SK-N-SH (cell line): ENCODE data around the gene ZNF521. TPM values are rescaled to one million over a fixed set of nuclear protein-coding genes. Genes with fewer than 3 reads are reported as not detected.

Source experiments
- CTCF ChIA-PET: fragments of 300-600, 350-600 bp; formaldehyde crosslinking; extraction: SDS; loops from one replicate; lab custom pipeline; 2021; lab: Yijun Ruan, JAX
- POLR2A ChIA-PET: fragments of 350-600 bp; sonication (Branson Sonifier 250); formaldehyde crosslinking; extraction: SDS; loops from one replicate; lab custom pipeline; 2020; ENCODE audit warnings: antibody characterized with exemption, inconsistent platforms; lab: Yijun Ruan, JAX
- DNase-seq: peaks from one replicate; pipeline ENCODE4 v3.0.0; 2012
- H2AFZ ChIP-seq: fragments of 200-600 bp; sonication (generic); 2 replicates; pipeline ENCODE4 v1.8.1; 2016; ENCODE audit warnings: antibody characterized with exemption, mild to moderate bottlenecking, low read depth
- H3F3A ChIP-seq: fragments of 200-600 bp; sonication (generic); replicated peaks from 2 replicates; pipeline ENCODE3; 2016; ENCODE audit warnings: antibody characterized with exemption, mild to moderate bottlenecking; ENCODE audit not compliant: insufficient read depth
- H3K27ac ChIP-seq, 2 experiments: fragments of 200-500 bp in 1 of 2; fragments of 200-600 bp in 1 of 2; sonication (Bioruptor generic) in 1 of 2; sonication (generic), shearing (Covaris generic) in 1 of 2; 2 replicates each; pipeline versions ENCODE4 v1.5.1 to v1.6.1; 2014 to 2016; ENCODE audit warnings: low read depth in 2 of 2, inconsistent platforms in 1 of 2, low read length in 1 of 2, mild to moderate bottlenecking in 1 of 2, mixed read lengths in 1 of 2
- H3K27me3 ChIP-seq: fragments of 200-600 bp; sonication (generic), shearing (Covaris generic); 2 replicates; pipeline ENCODE4 v1.6.1; 2016; ENCODE audit warnings: mixed run types; ENCODE audit not compliant: insufficient read depth
- H3K36me3 ChIP-seq, 2 experiments: fragments of 200-500 bp in 1 of 2; fragments of 200-600 bp in 1 of 2; sonication (Bioruptor generic) in 1 of 2; sonication (generic) in 1 of 2; replicated peaks in 1 of 2; 2 replicates each; pipeline versions ENCODE3 to v1.5.1; 2014 to 2016; ENCODE audit warnings: low read length in 1 of 2, mild to moderate bottlenecking in 1 of 2; ENCODE audit not compliant: insufficient read depth in 2 of 2, control insufficient read depth in 1 of 2
- H3K4me1 ChIP-seq, 2 experiments: fragments of 200-500 bp in 1 of 2; fragments of 200-600 bp in 1 of 2; sonication (Bioruptor generic) in 1 of 2; sonication (generic), shearing (Covaris generic) in 1 of 2; 2 replicates each; pipeline versions ENCODE4 v1.5.1 to v1.6.1; 2014 to 2016; ENCODE audit warnings: low read depth in 1 of 2, low read length in 1 of 2, mixed run types in 1 of 2; ENCODE audit not compliant: insufficient read depth in 2 of 2, control insufficient read depth in 1 of 2
- H3K4me2 ChIP-seq: fragments of 200-600 bp; sonication (generic), shearing (Covaris generic); 2 replicates; pipeline ENCODE4 v1.6.1; 2017; ENCODE audit warnings: mixed run types
- H3K4me3 ChIP-seq, 2 experiments: fragments of 200-500 bp in 1 of 2; fragments of 200-600 bp in 1 of 2; sonication (Bioruptor generic) in 1 of 2; sonication (generic), shearing (Covaris generic) in 1 of 2; 2 replicates each; pipeline versions ENCODE4 v1.5.1 to v1.8.1; 2014 to 2016; ENCODE audit warnings: low read depth in 2 of 2, inconsistent platforms in 1 of 2, low read length in 1 of 2, mild to moderate bottlenecking in 1 of 2, mixed read lengths in 1 of 2, moderate library complexity in 1 of 2
- H3K79me2 ChIP-seq: fragments of 200-600 bp; sonication (generic); 2 replicates; pipeline ENCODE4 v1.8.1; 2017; ENCODE audit warnings: mild to moderate bottlenecking; ENCODE audit not compliant: insufficient read depth
- H3K9ac ChIP-seq: fragments of 200-600 bp; sonication (generic); 2 replicates; pipeline ENCODE4 v1.6.1; 2017; ENCODE audit warnings: mixed run types
- H3K9me2 ChIP-seq: fragments of 200-600 bp; sonication (generic); 2 replicates; pipeline ENCODE4 v1.6.1; 2017; ENCODE audit warnings: mixed run types
- H3K9me3 ChIP-seq: fragments of 200-600 bp; sonication (generic); 2 replicates; pipeline ENCODE4 v1.6.1; 2017; ENCODE audit warnings: mixed run types, mild to moderate bottlenecking, moderate library complexity
- H4K20me1 ChIP-seq: fragments of 200-600 bp; sonication (generic); 2 replicates; pipeline ENCODE4 v1.6.1; 2017; ENCODE audit warnings: mild to moderate bottlenecking, mixed run types; ENCODE audit not compliant: insufficient read depth
- ELF1 ChIP-seq: IDR thresholded peaks from 2 replicates; pipeline ENCODE4 v1.4.0; 2012
- FOXJ3 ChIP-seq: sonication (generic); formaldehyde crosslinking; IDR thresholded peaks from 2 replicates; pipeline ENCODE4 v1.5.1; 2020; ENCODE audit warnings: mild to moderate bottlenecking, missing genetic modification reagents
- FOXM1 ChIP-seq: IDR thresholded peaks from 2 replicates; pipeline ENCODE4 v1.4.0; 2012; ENCODE audit warnings: low read depth, mild to moderate bottlenecking
- MAX ChIP-seq: IDR thresholded peaks from 2 replicates; pipeline ENCODE4 v1.4.0; 2012; ENCODE audit warnings: low read depth
- MEF2A ChIP-seq: IDR thresholded peaks from 2 replicates; pipeline ENCODE4 v1.4.0; 2012; ENCODE audit warnings: low read depth, borderline replicate concordance
- NFIC ChIP-seq: IDR thresholded peaks from 2 replicates; pipeline ENCODE4 v1.4.0; 2012; ENCODE audit warnings: borderline replicate concordance
- PBX3 ChIP-seq: IDR thresholded peaks from 2 replicates; pipeline ENCODE4; 2012
- POLR2AphosphoS5 ChIP-seq: IDR thresholded peaks from 2 replicates; pipeline ENCODE4 v1.6.1; 2012; ENCODE audit warnings: low read depth, low read length
- RAD21 ChIP-seq: IDR thresholded peaks from 2 replicates; pipeline ENCODE4 v1.6.1; 2012; ENCODE audit warnings: mild to moderate bottlenecking, low read length
- RXRA ChIP-seq: IDR thresholded peaks from 2 replicates; pipeline ENCODE4 v1.4.0; 2012; ENCODE audit warnings: low read depth, mild to moderate bottlenecking, borderline replicate concordance
- TAF1 ChIP-seq: IDR thresholded peaks from 2 replicates; pipeline ENCODE4 v1.6.1; 2012; ENCODE audit warnings: low read depth, mild to moderate bottlenecking, low read length, moderate library complexity, borderline replicate concordance
- TCF12 ChIP-seq: IDR thresholded peaks from 2 replicates; pipeline ENCODE4 v1.4.0; 2012
- TEAD4 ChIP-seq: IDR thresholded peaks from 2 replicates; pipeline ENCODE4 v1.4.0; 2012; ENCODE audit warnings: mild to moderate bottlenecking, borderline replicate concordance; ENCODE audit not compliant: insufficient read depth
- ZBTB33 ChIP-seq: IDR thresholded peaks from 2 replicates; pipeline ENCODE4 v1.4.0; 2012; ENCODE audit warnings: low read depth, borderline replicate concordance
- WGBS: methylation state at CpG from one replicate; pipeline ENCODE4 v1.1.6; 2017; ENCODE audit warnings: low lambda C conversion rate; 5-methylcytosine and 5-hydroxymethylcytosine counted together
- polyA plus RNA-seq, 3 experiments: library from polyadenylated mRNA; depleted of rRNA; stranded (reverse); fragments of >200 nt; gene quantifications; 2 replicates each; pipeline ENCODE4 v1.2.3, GENCODE V29; 2012

The ZNF521 gene
- polyA plus RNA-seq, 1 of the 3 experiments (the other 2 are of a cell fraction), result 14.1 TPM

GRCh38 chr18:25189391-25190185, 162.4 kb downstream of the ZNF521 start:
- peak; percentile 5 for DNase-seq
- peaks cover 0 to 1% of the 10 kb centered on the region in 2 experiments for H3K36me3 ChIP-seq
- no peaks in the 10 kb centered on the region for H3K9me3 ChIP-seq
- H2AFZ ChIP-seq, result no peak overlapping the region
- no peaks in the 10 kb centered on the region for H4K20me1 ChIP-seq
- no peak overlapping the region for H3K4me3 ChIP-seq
- CTCF ChIA-PET, result interaction anchor here (0.6 to 1.1 kb wide), 2 partner anchors 21 to 1109 kb away, joined by 3 read pairs; no protein-coding TSS in a partner anchor
- TF ChIP-seq ZBTB33 (no peak), PBX3 (no peak)
- TF ChIP-seq, all 33 proteins: peak for 0
- Histone ChIP-seq H3K9me2 (no peaks in the 10 kb centered on the region), H3K9ac (no peak overlapping the region), H3K27me3 (no peaks in the 10 kb centered on the region), H3F3A (no peaks in the 10 kb centered on the region), H3K4me2 (no peak overlapping the region), H3K4me1 (peaks cover 0 to 4% of the 10 kb centered on the region in 2 experiments; a peak in 2 of 4 replicates), H3K27ac (peak overlapping the region in 1 of 2 experiments; percentile 16; a peak in 1 of 4 replicates), H3K79me2 (no peaks in the 10 kb centered on the region)
- 72% methylated on average over 7 of the region's 7 CpGs for WGBS
- POLR2A ChIA-PET, result no interaction called here

GRCh38 chr18:25187521-25188192, 164.3 kb downstream of the ZNF521 start:
- H2AFZ ChIP-seq, result no peak overlapping the region
- H3K9me3 ChIP-seq, result no peaks in the 10 kb centered on the region
- H3K9ac ChIP-seq, result no peak overlapping the region
- H3K9me2 ChIP-seq, result no peaks in the 10 kb centered on the region
- ChIA-PET POLR2A (no interaction called here), CTCF (interaction anchor here (1.1 kb wide), 1 partner anchor 17 kb away, joined by 3 read pairs; no protein-coding TSS in a partner anchor)
- peaks cover 0 to 4% of the 10 kb centered on the region in 2 experiments; a peak in 2 of 4 replicates for H3K4me1 ChIP-seq
- TF ChIP-seq FOXM1 (no peak), MEF2A (no peak), RXRA (no peak), PBX3 (no peak), TAF1 (no peak), POLR2AphosphoS5 (no peak), FOXJ3 (CRISPR knock-in tag) (no peak), TCF12 (no peak), TEAD4 (no peak), NFIC (no peak), MAX (no peak), ELF1 (no peak), RAD21 (no peak)
- 90% methylated on average over 6 of the region's 7 CpGs for WGBS
- H3F3A ChIP-seq, result no peaks in the 10 kb centered on the region
- H4K20me1 ChIP-seq, result no peaks in the 10 kb centered on the region
- no peaks in the 10 kb centered on the region for H3K27me3 ChIP-seq
- no peaks in the 10 kb centered on the region for H3K36me3 ChIP-seq
- H3K27ac ChIP-seq, result no peak overlapping the region
- DNase-seq, result no peak
- no peak overlapping the region for H3K4me2 ChIP-seq
- H3K4me3 ChIP-seq, result no peak overlapping the region
- no peaks in the 10 kb centered on the region for H3K79me2 ChIP-seq
